ENCODE data around the gene STAT5A. TPM values are rescaled to one million over a fixed set of nuclear protein-coding genes. Genes with fewer than 3 reads are reported as not detected.

The STAT5A gene
- total RNA-seq, 1 experiment from 2014 or later = 2.4 TPM

Other genes with a start within 250 kb of the STAT5A start
- 3.8 and 4.7 TPM in 2 replicates for gene C17orf113, start 237.9 kb upstream of the STAT5A start, total RNA-seq (2022)
- 1.00 and 1.5 TPM in 2 replicates for gene ZNF385C, start 190.0 kb upstream of the STAT5A start, total RNA-seq (2022)
- gene DHX58, start 175.8 kb upstream of the STAT5A start, total RNA-seq (2022) = 0.79 TPM in 2 replicates
- gene KAT2A, start 167.1 kb upstream of the STAT5A start, total RNA-seq (2022) = 46.5 and 56.2 TPM in 2 replicates
- gene HSPB9, start 165.7 kb upstream of the STAT5A start, total RNA-seq (2022) = not detected in 2 replicates
- 151 and 155 TPM in 2 replicates for gene RAB5C, start 133.5 kb upstream of the STAT5A start, total RNA-seq (2022)
- gene KCNH4, start 107.4 kb upstream of the STAT5A start, total RNA-seq (2022) = 0.07 and 0.37 TPM in 2 replicates
- gene HCRT, start 103.0 kb upstream of the STAT5A start, total RNA-seq (2022) = not detected in 2 replicates
- 17.7 and 21.4 TPM in 2 replicates for gene GHDC, start 94.0 kb upstream of the STAT5A start, total RNA-seq (2022)
- 41.4 and 46.9 TPM in 2 replicates for gene STAT5B, start 12.1 kb upstream of the STAT5A start, total RNA-seq (2022)
- 72.1 and 73.7 TPM in 2 replicates for gene STAT3, start 99.9 kb downstream of the STAT5A start, total RNA-seq (2022)
- gene CAVIN1, start 134.8 kb downstream of the STAT5A start, total RNA-seq (2022) = 143 and 173 TPM in 2 replicates
- 82.8 and 103 TPM in 2 replicates for gene ATP6V0A1, start 170.4 kb downstream of the STAT5A start, total RNA-seq (2022)
- gene NAGLU, start 247.7 kb downstream of the STAT5A start, total RNA-seq (2022) = 28.7 and 29.2 TPM in 2 replicates

Data from Caco-2 (cell line).